HG02938 (cell line): Measurements from ENCODE around the gene RTL5.

Experiments used
- ATAC-seq: cut with Tn5 transposase; IDR thresholded peaks from one replicate; pipeline ENCODE4 v1.9.1; 2021; ENCODE audit warnings: mild to moderate bottlenecking, moderate library complexity; ENCODE audit not compliant: unreplicated experiment

RTL5 gene

DNA sequence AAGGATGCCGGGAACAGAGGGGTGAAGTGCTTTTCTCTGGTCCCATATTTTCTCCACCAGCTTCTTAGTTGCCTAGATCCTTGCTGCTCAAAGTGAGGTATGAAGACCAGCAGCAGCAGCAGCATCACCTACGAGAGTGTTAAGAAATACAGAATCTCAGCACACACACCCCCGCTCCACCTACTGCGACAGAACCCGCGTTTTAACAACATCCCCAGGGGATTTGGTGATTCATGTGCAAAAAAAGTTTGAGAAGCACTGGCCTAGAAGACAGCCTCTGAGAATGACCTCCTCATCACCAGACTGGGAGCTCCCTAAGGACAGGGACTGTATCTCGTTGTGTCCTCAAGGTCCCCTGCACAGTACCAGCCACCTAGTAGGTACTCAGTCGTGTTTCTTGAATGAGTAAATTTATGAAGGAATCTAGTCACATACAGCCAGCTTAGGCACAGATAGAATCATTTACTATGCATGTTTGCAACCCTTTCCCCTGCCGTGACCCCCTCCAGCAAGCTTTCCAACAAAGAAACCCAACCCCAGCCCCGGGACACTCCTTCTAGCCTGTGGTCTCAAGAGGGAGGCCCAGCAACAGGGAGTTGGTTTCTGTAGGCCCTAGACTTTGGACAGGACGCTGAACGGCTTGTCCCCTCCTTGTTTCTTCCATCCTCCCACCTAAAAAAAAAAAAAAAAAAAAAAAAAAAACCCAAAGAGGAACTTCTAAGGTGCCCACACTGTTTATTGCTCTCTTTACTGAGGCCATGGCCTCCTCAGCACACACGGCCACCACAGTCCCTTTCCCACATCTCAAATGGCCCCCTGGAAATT, 21.5 kb downstream of the RTL5 start:
- ATAC-seq, result no peak

DNA sequence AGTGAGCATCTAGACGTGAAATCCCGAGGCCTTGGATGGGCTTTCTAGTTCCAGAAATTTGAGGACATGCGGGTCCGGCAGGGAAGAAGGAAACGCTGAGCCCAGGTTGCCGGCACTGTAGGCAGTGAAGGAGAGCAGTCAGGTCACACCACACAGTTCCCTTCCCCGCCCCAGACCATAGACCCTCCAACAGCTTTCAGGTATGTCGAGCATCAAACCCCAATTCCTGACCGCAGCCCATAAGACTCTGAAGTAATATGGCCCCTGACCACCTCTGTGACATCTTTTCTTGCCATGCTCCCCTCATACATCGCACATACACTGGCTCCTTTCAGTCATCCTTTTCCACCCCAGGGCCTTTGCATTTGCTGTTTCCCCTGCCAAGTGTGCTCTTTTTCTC, 23.0 kb downstream of the RTL5 start:
- no peak for ATAC-seq

DNA sequence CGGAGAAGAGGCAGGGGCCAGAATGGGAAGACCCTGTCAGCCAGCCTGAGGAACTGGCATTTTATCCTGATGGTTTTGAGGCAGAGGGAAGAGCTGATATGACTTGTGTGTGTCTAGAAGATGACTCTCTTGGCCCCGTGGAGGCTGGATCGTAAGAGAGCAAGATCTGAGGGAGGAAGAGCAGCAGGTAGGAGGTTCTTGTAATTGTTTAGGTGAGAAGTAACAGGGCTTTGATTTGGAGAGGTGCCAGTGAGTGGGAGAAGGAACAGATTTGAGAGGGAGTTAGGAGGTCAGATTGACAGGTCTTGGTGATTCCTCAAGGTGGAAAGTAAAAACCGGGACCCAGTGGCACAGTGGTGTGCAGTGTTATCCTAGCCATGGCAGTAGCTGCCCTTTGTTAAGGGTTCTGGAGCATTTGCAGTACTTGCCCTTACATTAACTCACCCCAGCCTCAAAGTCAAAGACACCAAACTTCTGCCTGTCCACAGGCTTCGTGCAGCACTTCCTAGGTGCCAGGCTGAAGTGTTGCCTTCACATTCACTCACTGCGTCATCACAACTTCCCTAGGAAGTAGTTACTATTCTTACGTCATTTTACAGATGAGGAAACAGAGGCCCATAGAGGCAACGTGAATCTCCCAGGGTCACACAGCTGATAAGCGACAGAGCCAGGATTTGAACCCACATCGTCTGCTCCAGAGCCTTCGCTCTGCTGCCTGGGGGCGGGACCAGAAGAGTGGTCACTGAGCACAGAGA, 23.7 kb downstream of the RTL5 start:
- ATAC-seq, result no peak

DNA sequence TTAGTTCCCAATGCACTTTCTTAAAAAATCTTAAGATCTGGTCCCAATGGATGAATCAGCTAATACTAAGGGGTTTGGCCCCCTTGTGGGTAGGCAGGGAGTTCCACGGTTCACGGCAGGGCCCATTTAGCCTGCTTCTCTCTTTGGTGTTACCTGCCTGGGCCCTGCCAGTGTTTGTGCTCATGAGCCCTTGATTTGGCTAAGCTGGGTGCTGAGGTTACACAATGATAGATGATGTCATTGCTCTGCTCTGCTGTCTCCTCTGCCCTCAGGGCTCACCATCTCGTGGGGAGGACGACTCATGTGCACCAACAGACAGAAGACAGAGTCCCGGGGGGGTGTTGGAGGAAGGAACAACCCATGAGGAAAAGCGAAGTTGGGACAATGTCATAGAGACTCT, 24.4 kb downstream of the RTL5 start:
- ATAC-seq, result no peak

DNA sequence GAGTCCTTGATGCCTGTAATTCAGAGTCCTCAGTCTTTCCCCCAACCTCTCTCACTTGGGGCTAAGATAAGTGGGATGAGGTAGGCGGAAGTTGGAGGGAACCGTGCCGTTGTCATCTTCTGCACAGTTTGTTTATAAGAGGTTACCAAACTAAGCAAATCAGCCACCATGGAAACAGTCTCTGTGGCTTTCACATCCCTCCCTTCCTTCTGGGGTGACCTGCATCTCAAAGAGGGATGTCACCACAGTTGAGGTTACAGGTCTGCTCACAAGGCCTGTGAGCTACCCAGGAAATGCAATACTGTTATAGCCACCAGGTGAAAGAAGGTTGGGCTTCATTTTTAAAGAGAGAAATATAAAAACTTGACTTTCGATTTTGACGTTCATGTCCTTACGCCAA, 26.3 kb downstream of the RTL5 start:
- peak; percentile 67 for ATAC-seq

DNA sequence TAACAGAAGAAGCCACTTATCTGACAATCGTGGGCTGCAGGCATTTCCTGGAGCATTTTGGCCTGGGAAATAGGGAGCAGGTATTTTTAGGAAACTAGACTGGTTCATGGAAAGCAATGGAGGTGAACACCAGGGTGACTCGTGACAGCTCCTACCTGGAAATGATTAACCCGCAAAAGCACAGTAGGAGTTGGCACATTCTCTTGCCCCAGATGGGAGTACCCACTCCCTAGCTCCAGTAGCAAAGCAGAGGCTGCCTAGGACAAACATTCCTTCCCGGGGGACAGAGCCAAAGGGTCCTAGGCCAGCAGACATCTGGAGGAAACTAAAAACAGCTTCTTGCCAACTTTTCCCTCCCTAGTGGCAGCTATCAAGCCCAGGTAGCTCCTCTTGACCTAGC, 29.0 kb downstream of the RTL5 start:
- ATAC-seq, result no peak

DNA sequence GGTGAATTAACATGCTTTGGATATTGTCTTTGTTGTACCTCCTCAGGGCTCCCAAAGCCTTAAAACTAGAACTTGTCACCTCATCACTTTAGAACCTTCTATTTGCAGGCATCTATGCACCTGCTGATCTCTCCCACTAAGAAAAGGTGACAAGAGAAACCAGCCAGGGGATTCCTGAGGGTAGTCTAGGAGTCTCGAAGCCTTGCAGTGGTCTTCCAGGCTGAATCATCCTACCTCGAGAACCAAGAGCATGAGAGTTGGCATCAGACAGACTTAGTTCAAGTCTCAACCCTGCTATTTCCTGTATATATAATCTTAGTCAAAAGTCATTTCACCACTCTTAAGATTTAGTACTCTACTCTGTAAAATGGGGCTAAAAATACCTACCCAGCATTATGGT, 29.6 kb downstream of the RTL5 start:
- no peak for ATAC-seq

DNA sequence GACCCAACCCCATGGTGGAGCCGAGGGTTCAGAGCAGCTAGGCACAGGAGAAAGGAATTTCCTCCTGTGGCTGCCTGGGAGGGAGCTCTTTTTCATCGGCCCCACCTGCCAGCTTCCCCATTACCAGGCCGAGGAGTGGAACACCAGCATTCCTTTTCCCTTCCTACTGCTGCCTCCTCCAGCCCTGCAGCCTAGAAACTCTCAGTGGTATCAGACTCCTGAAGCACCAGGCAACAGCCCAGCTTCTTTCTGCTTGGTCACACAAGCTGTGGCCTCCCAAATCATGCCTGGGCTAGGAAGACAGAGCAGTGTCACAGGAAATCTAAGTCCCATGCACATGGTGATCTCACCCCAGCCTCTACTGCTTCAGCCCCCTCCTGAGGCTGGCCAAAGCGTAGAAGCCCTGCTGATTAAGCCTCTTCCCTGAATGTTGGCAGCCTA, 30.1 kb downstream of the RTL5 start:
- ATAC-seq, result no peak

DNA sequence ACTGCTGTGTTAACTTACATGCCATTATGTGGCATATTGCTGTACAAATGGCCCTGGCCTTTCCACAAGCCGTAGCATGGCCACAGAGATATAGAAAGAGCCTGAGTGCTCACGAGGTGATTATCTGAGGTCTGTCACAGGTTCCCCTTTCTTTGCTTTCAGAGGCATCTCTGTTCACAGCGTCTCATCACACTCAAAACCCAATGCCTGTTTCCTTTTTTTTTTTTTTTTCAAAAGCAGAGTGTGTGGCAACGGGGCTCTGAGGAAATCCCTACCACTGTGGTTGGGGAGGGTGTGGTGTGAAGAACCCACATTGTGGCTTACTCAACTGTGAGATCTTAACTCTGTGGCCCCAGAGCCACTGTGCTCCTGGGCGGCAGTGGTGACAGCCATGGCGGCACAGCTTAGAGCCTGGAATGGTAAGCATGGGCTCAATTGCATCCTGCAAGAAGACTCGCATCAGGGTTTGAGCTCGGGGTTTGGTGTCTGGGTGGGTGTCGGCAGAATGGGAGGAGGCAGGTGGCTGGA, 30.8 kb downstream of the RTL5 start:
- peak; percentile 83 for ATAC-seq

DNA sequence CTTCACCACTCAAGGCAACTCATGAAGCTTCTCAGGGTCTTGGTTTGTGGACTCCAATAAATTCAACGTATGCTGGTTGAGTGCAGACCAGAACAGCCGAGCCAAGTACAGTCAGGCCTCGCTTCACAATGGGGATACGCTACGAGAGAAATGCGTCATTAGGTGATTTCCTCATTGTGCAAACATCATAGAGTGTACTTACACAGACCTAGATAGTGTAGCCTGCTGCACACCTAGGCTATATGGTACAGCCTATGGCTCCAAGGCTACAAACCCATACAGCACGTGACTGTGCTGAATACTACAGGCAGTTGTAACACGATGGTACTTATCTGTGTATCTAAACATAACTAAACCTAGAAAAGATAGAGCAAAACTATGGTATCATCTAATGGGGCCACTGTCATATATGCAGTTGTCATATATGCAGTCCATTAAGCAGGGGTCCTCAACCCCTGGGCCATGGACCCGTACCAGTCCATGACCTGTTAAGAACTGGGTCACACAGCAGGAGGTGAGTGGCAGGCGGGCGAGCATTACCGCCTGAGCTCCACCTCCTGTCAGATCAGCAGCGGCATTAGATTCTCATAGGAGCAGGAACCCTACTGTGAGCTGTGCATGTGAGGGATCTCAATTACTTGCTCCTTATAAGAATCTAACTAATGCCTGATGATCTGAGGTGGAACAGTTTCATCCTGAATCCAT, 31.5 kb downstream of the RTL5 start:
- ATAC-seq, result no peak

DNA sequence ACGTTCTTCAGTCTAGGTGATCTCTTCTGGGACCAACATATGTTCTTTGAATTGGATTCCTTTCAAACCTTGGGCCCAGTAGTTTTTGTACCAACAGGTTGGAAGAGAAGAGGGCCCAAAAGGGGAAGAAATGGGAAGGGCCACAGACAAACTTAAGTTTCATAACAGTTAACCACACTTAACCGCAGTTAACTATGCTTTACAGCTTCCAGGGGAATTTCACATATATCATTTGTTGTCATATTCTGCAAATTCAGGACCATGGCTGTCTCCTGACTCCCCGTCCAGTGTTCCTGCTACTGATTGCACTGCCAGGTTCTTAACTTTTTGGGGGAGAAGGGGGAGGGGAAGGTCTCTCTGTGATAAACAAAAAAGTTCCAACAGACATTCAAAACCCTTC, 34.6 kb downstream of the RTL5 start:
- no peak for ATAC-seq

DNA sequence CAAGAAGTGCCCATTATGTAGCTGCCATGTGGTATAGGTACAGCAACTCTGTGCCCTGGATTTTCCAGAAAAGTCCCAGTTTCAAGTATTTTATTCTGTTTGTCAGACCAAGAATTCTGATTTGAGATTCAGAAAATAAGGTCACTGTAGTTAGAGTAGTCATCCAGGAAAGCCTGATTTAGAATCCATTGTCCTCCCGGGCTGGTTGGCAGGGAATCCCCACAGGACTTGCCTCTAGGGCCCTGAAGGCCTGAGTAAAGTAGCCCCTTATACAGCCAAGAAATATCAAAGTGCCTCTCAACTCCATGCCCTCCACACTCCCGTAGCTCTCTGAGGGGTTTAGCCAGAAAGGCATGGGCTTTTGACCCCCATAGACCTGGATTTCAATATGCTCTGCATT, 36.3 kb downstream of the RTL5 start:
- no peak for ATAC-seq

DNA sequence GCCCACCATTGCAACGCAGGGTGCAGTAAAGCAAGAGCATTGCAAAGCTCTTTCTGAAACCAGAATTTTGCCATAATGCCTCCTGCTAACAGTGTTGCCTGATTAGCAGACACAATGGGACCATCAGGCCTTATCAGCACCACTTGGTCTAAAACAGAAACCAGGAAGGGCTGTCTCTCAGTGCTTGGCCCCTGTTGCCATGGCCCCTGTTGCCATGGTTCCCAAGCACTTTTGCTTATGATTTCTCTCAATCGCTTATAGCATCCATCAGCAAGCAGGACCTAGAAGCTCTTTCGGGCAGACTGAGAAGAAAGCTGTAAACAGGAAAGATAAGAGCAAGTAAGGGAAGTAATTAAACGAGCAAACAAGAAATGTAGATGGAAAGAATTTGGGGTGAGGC, 36.8 kb downstream of the RTL5 start:
- ATAC-seq, result peak; percentile 93

DNA sequence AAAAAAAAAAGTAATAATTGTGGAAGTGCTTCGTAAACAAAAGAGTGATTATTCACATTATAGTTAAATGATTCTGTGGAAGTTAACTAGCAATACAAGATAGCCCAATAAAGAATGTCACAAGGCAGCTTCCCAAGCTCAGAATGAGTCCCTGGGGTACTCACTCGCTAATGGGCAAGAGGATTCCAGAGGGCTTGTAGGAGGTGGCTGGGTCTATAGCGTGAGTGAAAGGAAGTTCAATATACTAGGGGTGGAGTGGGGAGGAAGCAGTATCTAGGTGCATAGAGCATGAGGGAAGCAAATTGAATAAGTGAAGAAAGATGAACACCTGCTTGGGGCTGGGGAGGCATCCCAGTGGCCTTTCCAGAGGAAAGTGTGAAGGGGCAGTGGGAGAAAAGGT, 42.5 kb downstream of the RTL5 start:
- ATAC-seq, result no peak

DNA sequence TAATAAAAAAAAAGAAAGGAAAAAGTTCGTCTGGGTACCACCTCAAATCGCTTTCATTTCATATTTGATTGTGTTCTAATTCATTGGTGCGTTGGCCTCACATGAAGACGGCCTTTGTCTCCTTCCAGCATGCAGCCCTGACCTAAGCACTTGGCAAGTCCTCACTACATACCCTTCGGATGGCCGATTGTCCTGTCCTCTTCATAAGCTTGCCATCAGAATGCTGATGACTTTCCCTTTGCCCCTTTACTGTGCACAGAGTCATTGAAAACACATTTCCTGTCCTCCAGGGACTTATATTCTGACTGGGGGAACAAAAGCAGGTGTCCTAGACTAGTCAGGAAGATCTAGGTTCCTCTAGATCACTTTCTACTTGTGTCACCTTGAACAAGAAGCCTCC, 43.0 kb downstream of the RTL5 start:
- ATAC-seq, result no peak

DNA sequence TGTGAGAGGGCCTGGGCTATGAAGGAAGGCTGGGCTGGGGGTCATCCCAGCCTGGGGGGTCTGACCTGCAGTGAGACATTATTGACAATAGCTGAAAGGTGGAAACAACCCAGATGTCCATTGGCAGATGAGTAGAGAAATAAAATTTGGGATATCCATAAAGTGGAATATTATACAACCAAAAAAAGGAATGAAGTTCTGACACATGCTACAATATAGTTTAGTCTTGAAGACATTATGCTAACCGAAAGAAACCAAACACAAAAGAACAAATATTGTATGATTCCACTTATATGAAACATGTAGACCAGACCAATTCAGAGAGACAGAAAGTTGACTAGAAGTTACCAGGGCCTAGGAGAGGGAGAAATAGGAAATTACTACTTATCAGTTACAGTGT, 44.7 kb downstream of the RTL5 start:
- ATAC-seq, result no peak

DNA sequence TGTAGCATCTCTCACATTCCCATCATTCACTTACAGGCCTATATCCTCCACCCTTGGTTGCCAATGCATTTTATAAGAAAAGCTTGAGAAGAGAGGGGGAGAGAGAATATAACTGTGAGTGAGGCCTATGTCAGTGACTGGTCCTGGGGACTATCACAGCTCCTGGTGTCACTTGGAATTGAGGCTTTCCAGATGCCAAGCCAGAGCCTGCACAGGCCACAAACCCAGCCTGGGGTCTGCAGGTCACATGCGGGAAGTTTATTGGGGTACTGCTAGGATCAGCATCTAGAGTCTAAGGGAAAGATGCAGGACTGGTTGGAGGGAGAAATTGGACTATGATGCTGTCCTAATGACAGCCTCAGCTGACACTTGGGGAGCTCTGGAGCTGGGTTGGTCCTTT, 47.6 kb downstream of the RTL5 start:
- ATAC-seq, result no peak

DNA sequence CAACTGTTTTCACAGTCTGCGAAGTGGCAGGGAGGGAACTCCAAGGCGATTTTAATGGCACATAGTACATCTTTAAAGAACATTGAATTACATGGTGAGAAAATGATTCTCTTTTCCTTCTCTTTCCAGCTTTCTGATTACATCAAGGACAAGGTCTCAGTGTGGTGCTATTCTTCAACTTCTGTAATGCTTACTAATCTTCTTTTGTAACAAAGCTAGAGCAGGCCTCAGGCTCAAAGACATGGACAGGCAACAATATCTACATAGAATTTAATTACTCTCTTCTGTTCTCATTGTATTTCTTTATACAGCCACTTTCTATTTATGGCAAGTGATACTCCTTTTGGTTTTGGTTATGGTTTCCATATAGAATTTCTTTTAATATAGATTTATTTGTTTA, 48.4 kb downstream of the RTL5 start:
- ATAC-seq, result no peak

DNA sequence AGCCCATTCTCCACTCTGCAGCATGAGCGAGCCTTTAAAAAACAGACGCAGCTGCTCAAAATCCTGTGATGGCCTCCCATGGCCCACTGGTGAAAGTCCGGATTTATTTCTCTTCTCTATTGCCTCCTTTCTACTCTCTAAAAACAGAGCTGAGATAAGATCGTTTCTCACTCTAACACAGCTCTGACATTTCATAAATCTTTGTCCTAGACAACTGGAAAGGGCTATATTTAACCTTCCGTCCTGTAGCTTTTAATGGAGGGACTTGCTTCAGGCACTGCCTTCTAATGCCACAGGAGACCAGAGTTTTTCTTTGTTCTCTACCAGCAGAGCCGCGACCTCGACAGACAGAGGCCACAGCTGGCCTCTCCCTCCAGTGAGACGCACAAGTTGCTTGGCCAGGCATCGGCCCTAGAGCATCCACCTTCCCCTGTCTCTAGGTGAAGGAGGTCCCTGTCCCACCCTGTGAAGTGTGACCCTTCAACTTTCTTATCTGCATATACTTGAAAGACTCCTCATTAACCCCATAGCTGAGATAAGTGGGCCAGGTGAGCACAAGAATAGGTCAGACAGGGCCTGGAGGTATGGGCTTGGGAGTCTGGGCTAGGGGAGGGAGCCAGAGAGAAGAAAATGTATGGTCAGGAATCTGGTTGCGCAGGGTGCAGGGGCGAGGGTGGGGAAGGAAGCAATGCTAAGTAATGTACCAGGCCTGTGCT, 50.0 kb downstream of the RTL5 start:
- no peak for ATAC-seq

DNA sequence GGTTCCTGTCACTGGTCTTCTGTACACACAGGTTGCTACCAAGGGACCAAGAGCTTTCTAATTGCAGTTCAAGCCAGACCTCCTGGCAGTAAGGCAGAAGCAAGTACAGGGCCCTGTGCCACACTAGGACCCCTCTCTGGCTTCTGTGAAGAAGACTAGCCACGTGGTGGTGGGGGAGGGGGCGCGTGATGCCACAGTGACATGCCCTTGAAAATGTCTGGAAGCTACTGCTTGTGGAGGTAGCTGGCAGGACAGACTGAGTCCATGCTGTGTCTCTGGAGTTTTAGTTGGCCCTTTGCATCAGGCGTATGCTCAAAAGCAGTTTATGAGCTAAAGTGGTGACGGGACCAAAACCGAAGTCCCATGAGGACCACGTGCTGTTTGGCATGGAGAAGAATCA, 50.9 kb downstream of the RTL5 start:
- no peak for ATAC-seq

DNA sequence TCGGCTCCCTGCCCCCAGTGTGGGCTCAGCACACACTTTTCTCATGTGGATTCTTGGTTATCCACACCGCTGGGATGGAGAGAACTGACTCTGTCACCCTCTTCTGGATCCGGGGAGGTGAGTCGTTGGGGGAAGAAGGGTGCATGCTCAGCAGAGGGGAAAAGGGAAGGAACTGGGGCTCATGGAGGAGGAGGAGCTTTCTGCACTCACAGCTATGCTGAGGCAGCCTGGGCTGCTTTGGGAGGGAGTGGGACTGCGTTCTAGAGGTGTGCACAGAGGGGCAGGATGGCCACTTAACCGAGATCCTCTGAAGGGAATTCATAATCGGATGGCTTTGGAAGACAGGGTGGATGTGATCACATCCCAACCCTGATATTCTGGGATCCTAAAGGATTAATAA, 51.6 kb downstream of the RTL5 start:
- ATAC-seq, result no peak
